GM13976 (cell line): Measurements from ENCODE around the gene CPVL.

Experiments used
- DNase-seq: peaks from one replicate; pipeline ENCODE4 v3.0.0; 2012; ENCODE audit warnings: low spot score
- CTCF ChIP-seq: IDR thresholded peaks from 2 replicates; pipeline ENCODE4 v1.5.1; 2012; ENCODE audit warnings: borderline replicate concordance, mild to moderate bottlenecking; ENCODE audit not compliant: insufficient read depth; ENCODE audit errors: extremely low read depth, missing control alignments, control extremely low read depth
- in situ Hi-C: fragments of 300-500 bp; cut with MboI; formaldehyde crosslinking; loops from one replicate; pipeline ENCODE4 v1.12.0; 2022; ENCODE audit warnings: low sequenced_read_pairs, mixed read lengths, inconsistent platforms; ENCODE audit not compliant: unreplicated experiment

Gene CPVL

DNA sequence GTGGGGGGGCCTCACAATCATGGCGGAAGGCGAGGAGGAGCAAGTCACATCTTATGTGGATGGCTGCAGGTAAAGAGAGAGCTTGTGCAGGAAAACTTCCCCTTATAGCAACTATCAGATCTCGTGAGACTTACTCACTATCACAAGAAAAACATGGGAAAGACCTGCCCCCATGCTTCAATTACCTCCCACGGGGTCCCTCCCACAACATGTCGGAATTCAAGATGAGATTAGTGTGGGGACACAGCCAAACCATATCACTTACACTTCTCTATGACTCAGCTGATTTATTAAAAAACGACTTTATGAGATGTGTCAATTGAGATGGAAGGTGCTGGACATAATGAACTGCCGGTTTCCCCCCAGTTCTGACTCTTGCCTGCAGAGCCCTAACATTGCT is 24.4 kb upstream of the CPVL start:
- no peak for TF ChIP-seq CTCF
- in situ Hi-C loops = no loop called here
- DNase-seq = no peak

- TF ChIP-seq CTCF = no peak
- in situ Hi-C loops = no loop called here
- no peak for DNase-seq
Observed at GRCh38 chr7:29167721-29168120, 21.4 kb upstream of the CPVL start.

GRCh38 chr7:29163854-29164253 is 17.5 kb upstream of the CPVL start:
- no peak for DNase-seq
- in situ Hi-C loops = no loop called here
- no peak for TF ChIP-seq CTCF

DNA sequence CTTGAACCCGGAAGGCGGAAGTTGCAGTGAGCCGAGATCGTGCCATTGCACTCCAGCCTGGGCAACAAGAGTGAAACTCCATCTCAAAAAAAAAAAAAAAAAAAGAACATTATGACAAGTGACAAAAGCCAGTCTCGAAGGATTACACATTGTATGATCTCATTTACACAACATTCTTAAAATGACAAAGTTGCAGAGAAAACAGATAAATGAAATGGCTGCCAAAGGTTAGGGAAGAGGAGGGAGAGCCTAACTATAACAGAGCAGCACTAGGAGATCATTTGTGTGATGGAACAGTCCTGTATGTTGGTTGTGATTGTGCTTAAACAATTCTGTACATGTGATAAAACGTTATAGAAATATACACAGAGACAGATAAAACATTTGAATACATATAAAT is 16.2 kb upstream of the CPVL start:
- TF ChIP-seq CTCF = no peak
- no peak for DNase-seq
- in situ Hi-C loops = no loop called here

GRCh38 chr7:29161231-29161630 is 14.9 kb upstream of the CPVL start:
- in situ Hi-C loops = no loop called here
- TF ChIP-seq CTCF = no peak
- no peak for DNase-seq

DNA sequence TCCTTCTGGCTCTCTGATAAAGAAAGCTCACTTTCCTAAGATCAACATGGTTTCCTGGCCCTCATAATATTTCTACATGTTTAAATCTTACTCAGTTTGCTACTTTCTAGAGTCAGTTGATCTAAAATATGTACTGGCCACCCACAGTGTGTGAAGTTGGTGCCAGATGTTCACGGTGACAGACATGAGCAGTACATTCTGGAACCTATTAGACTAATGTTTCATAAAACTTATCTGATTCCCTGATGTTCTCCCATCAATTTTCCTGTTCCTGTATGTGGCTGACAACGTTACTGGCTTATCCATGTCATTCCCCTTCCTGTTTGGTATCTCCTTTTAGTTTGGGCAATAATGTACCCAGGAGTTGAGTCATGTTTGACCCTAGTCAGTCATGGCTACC is 13.7 kb upstream of the CPVL start:
- TF ChIP-seq CTCF = no peak
- in situ Hi-C loops = no loop called here
- DNase-seq = no peak

DNA sequence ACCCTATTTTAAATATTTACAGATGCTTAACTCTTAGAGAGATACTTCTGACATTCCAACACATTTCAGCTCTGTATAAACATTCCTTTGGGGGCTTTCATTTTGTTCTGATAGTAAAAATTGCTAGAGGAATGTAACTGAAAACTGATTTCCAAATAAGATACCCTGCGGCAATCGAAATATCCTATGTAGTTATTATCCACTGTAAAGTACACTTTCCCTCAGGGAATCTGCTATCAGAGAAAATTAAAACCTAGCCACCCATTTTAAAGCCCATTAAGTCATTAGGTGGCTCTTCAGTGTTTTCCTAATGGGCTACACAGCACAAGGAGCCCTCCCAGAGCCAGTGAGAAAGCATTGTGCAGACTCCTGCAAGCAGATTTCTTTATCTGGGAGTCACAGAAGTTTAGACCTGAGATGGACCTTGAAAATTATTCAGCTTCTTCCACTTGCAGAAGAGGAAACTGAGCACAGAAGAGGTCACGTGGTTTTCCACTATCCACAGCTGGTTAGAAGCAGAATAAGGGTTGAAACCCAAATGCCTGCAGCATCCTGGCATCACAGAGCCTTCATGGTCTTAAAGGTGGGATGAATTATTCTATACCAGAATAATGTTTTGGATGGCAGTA is 12.6 kb upstream of the CPVL start:
- TF ChIP-seq CTCF = no peak
- DNase-seq = no peak
- in situ Hi-C loops = no loop called here
